ENCODE data around the gene TRIM39. TPM values are rescaled to one million over a fixed set of nuclear protein-coding genes. Genes with fewer than 3 reads are reported as not detected.

TRIM39 gene
- polyA plus RNA-seq, 1 of the 3 experiments (the other 2 are of a cell fraction), result 6.5 TPM

- TF ChIP-seq TEAD4 (IDR thresholded peaks at IDR 0.05; ENCODE audit: borderline replicate concordance, insufficient read depth), result no peak
- TF ChIP-seq FOSL2 (IDR thresholded peaks at IDR 0.05; ENCODE audit: borderline replicate concordance, low read depth), result no peak
- TF ChIP-seq MXI1 (IDR thresholded peaks at IDR 0.05; ENCODE audit: low read depth, low read length), result no peak
- no peak for TF ChIP-seq ZBTB33 (IDR thresholded peaks at IDR 0.05; ENCODE audit: borderline replicate concordance, low read depth)
- TF ChIP-seq CHD2 (IDR thresholded peaks at IDR 0.05; ENCODE audit: low read length, partially characterized antibody), result no peak
- no peak for TF ChIP-seq YY1 (IDR thresholded peaks at IDR 0.05; ENCODE audit: low read depth)
- TF ChIP-seq MAX (IDR thresholded peaks at IDR 0.05; ENCODE audit: low read depth), result no peak
- TF ChIP-seq FOXM1 (IDR thresholded peaks at IDR 0.05; ENCODE audit: low read depth), result no peak
- TF ChIP-seq TAF1 (IDR thresholded peaks at IDR 0.05; ENCODE audit: borderline replicate concordance, low read depth, low read length), result no peak
- no peak for TF ChIP-seq MEF2A (IDR thresholded peaks at IDR 0.05; ENCODE audit: borderline replicate concordance, low read depth)
- TF ChIP-seq EP300 (IDR thresholded peaks at IDR 0.05; ENCODE audit: borderline replicate concordance in 1 of 2, low read depth in 1 of 2, low read length in 1 of 2), result no peak
- ChIA-PET POLR2A (no interaction called here), CTCF (interaction anchor here (1.2 to 1.3 kb wide), 2 partner anchors 68 to 110 kb away, joined by 3 read pairs; no protein-coding TSS in a partner anchor)
- Histone ChIP-seq H2AFZ (ENCODE audit: low read depth) (no peak overlapping the region), H3K36me3 (replicated peaks in 1 of 2; ENCODE audit: control insufficient read depth in 1 of 2, insufficient read depth in 2 of 2, low read length in 1 of 2) (peaks cover 28 to 45% of the 10 kb centered on the region in 2 experiments), H3K27ac (ENCODE audit: low read depth in 2 of 2, low read length in 1 of 2) (no peak overlapping the region), H3K79me2 (ENCODE audit: insufficient read depth) (peaks cover 23% of the 10 kb centered on the region), H3K4me2 (no peak overlapping the region), H3K9ac (no peak overlapping the region), H3K4me3 (ENCODE audit: low read depth in 2 of 2, low read length in 1 of 2) (no peak overlapping the region), H4K20me1 (ENCODE audit: insufficient read depth) (peaks cover 11% of the 10 kb centered on the region), H3K9me3 (no peaks in the 10 kb centered on the region), H3K4me1 (ENCODE audit: control insufficient read depth in 1 of 2, insufficient read depth in 2 of 2, low read depth in 1 of 2, low read length in 1 of 2) (peaks cover 0 to 6% of the 10 kb centered on the region in 2 experiments; a peak in 2 of 4 replicates), H3K9me2 (no peaks in the 10 kb centered on the region), H3F3A (replicated peaks; ENCODE audit: insufficient read depth) (peaks cover 4% of the 10 kb centered on the region), H3K27me3 (ENCODE audit: insufficient read depth) (no peaks in the 10 kb centered on the region)
- no peak for DNase-seq
- WGBS (ENCODE audit: low lambda C conversion rate), result 98% methylated on average over 12 of the region's 12 CpGs
Observed at GRCh38 chr6:30329331-30329730, 2.6 kb downstream of the TRIM39 start.

GRCh38 chr6:30331981-30332380 lies 5.3 kb downstream of the TRIM39 start:
- peaks cover 55 to 68% of the 10 kb centered on the region in 2 experiments for H3K36me3 ChIP-seq (replicated peaks in 1 of 2; ENCODE audit: control insufficient read depth in 1 of 2, insufficient read depth in 2 of 2, low read length in 1 of 2)
- H3K9me3 ChIP-seq, result no peaks in the 10 kb centered on the region
- no peak overlapping the region for H3K27ac ChIP-seq (ENCODE audit: low read depth in 2 of 2, low read length in 1 of 2)
- peaks cover 0 to 6% of the 10 kb centered on the region in 2 experiments; a peak in 2 of 4 replicates for H3K4me1 ChIP-seq (ENCODE audit: control insufficient read depth in 1 of 2, insufficient read depth in 2 of 2, low read depth in 1 of 2, low read length in 1 of 2)
- H3K4me3 ChIP-seq (ENCODE audit: low read depth in 2 of 2, low read length in 1 of 2), result no peak overlapping the region
- no peak overlapping the region for H3K9ac ChIP-seq
- no peaks in the 10 kb centered on the region for H3K27me3 ChIP-seq (ENCODE audit: insufficient read depth)
- H3K4me2 ChIP-seq, result no peak overlapping the region
- H3F3A ChIP-seq (replicated peaks; ENCODE audit: insufficient read depth), result no peaks in the 10 kb centered on the region
- no peaks in the 10 kb centered on the region for H4K20me1 ChIP-seq (ENCODE audit: insufficient read depth)
- 96% methylated on average over 3 of the region's 3 CpGs for WGBS (ENCODE audit: low lambda C conversion rate)
- ChIA-PET POLR2A (no interaction called here), CTCF (interaction anchor here (1.1 to 1.7 kb wide), 3 partner anchors 8 to 113 kb away, joined by 3 read pairs; no protein-coding TSS in a partner anchor)
- H3K9me2 ChIP-seq, result no peaks in the 10 kb centered on the region
- peaks cover 6% of the 10 kb centered on the region; the same call in 1 of the 2 replicates for H3K79me2 ChIP-seq (ENCODE audit: insufficient read depth)
- H2AFZ ChIP-seq (ENCODE audit: low read depth), result no peak overlapping the region
- no peak for DNase-seq
- no peak for TF ChIP-seq MEF2A (IDR thresholded peaks at IDR 0.05; ENCODE audit: borderline replicate concordance, low read depth)
- TF ChIP-seq GATA2 (CRISPR knock-in tag; IDR thresholded peaks at IDR 0.05), result no peak
- no peak for TF ChIP-seq EP300 (IDR thresholded peaks at IDR 0.05; ENCODE audit: borderline replicate concordance in 1 of 2, low read depth in 1 of 2, low read length in 1 of 2)
- no peak for TF ChIP-seq RXRA (IDR thresholded peaks at IDR 0.05; ENCODE audit: borderline replicate concordance, low read depth)
- TF ChIP-seq CTCF (IDR thresholded peaks at IDR 0.05), result no peak
- TF ChIP-seq USF2 (IDR thresholded peaks at IDR 0.05; ENCODE audit: borderline replicate concordance, low read depth, low read length), result no peak
- TF ChIP-seq RCOR1 (IDR thresholded peaks at IDR 0.05; ENCODE audit: low read length), result no peak
- TF ChIP-seq MXI1 (IDR thresholded peaks at IDR 0.05; ENCODE audit: low read depth, low read length), result no peak
- TF ChIP-seq REST (IDR thresholded peaks at IDR 0.05; ENCODE audit: low read depth, low read length), result no peak
- TF ChIP-seq TEAD4 (IDR thresholded peaks at IDR 0.05; ENCODE audit: borderline replicate concordance, insufficient read depth), result no peak
- no peak for TF ChIP-seq RFX5 (IDR thresholded peaks at IDR 0.05; ENCODE audit: low read length)
- no peak for TF ChIP-seq TAF1 (IDR thresholded peaks at IDR 0.05; ENCODE audit: borderline replicate concordance, low read depth, low read length)

Data from SK-N-SH (cell line).